ENCODE data around the gene CHRDL2. TPM values are rescaled to one million over a fixed set of nuclear protein-coding genes. Genes with fewer than 3 reads are reported as not detected.

The CHRDL2 gene
- total RNA-seq, 1 experiment from 2014 or later: 7.7 TPM

DNA sequence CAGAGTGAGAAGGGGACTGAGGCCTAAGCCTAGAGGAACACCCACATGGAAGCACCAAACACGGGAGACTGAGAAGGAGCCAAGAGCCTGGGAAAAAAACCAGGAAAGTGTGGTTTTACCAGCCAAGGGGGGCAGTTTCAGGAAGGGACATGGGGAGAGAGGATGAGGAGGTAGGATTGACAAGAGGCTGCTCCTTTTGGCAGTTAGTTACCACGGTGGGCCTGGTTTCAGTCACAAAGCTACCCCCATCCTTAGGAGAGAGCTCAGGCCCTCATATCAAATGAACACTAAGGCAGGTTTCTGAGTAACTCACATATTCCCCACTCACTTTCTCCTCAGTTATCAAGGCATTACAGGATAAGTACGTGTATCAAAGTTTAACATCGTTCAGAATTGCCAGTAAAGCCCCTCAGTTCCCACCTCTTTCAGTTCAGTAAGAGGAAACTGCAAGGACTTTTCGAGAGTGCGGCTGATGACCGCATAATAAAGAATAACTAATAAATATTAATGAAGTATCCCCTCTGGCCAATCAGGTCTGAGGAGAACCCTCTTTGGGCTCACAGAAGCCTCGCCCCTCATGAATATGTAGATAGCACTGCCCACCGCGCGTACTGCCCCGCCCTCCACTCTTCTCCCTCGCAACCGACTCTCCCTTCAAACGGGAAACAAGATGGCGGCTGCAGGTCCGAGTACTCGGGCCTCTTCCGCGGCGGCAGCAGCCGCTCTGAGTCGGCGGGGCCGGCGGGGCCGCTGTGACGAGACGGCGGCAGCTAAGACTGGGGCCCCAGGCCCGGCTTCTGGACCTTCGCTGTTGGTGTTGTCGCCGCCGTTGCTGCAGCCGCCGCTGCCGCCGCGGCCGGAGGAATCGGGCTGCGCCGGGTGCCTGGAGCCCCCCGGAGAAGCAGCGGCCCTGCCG lies 17.2 kb upstream of the CHRDL2 start, which contains the start of gene RNF169:
TSS of gene RNF169 (plus strand) at position 639 of the 916 bp plus-strand sequence. CDS start at position 671, 32 bp downstream.
- CTCF ChIA-PET: interaction anchor here (0.9 kb wide), 1 partner anchor 9 kb away, joined by 3 read pairs; no protein-coding TSS in a partner anchor
- Histone ChIP-seq H3K36me3 (ENCODE audit: insufficient read depth, low read length, poor library complexity, severe bottlenecking) (no peaks in the 10 kb centered on the region), H3K27me3 (replicated peaks; ENCODE audit: insufficient read depth, low read depth, low read length, poor library complexity) (no peaks in the 10 kb centered on the region), H3K9me3 (ENCODE audit: low read depth, low read length, poor library complexity, severe bottlenecking) (no peaks in the 10 kb centered on the region), H3K4me1 (ENCODE audit: insufficient read depth, low read length, poor library complexity, severe bottlenecking) (peaks cover 5% of the 10 kb centered on the region), H3K27ac (ENCODE audit: low read depth, low read length, poor library complexity, severe bottlenecking) (peak within 1 kb of the TSS; percentile 87), H3K4me3 (ENCODE audit: low read depth, low read length, poor library complexity, severe bottlenecking) (peak within 1 kb of the TSS; percentile 70)
- TF ChIP-seq EZH2 (IDR thresholded peaks at IDR 0.05; ENCODE audit: borderline replicate concordance, low read depth, low read length, poor library complexity, severe bottlenecking): no peak
- TF ChIP-seq, protein P1, sequence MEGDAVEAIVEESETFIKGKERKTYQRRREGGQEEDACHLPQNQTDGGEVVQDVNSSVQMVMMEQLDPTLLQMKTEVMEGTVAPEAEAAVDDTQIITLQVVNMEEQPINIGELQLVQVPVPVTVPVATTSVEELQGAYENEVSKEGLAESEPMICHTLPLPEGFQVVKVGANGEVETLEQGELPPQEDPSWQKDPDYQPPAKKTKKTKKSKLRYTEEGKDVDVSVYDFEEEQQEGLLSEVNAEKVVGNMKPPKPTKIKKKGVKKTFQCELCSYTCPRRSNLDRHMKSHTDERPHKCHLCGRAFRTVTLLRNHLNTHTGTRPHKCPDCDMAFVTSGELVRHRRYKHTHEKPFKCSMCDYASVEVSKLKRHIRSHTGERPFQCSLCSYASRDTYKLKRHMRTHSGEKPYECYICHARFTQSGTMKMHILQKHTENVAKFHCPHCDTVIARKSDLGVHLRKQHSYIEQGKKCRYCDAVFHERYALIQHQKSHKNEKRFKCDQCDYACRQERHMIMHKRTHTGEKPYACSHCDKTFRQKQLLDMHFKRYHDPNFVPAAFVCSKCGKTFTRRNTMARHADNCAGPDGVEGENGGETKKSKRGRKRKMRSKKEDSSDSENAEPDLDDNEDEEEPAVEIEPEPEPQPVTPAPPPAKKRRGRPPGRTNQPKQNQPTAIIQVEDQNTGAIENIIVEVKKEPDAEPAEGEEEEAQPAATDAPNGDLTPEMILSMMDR (conservative IDR thresholded peaks at IDR 0.05; ENCODE audit: low read depth, low read length): no peak
- intact Hi-C loops (cut with micrococcal nuclease; ENCODE audit: unreplicated experiment): no loop called here
- POLR2A ChIA-PET (ENCODE audit: low non-redundant PET): no interaction called here
- no TSS peak for BruUV-seq (replicated peaks)
- DNase-seq (ENCODE audit: low spot score): peak; percentile 99

- no peak for TF ChIP-seq EZH2 (IDR thresholded peaks at IDR 0.05; ENCODE audit: borderline replicate concordance, low read depth, low read length, poor library complexity, severe bottlenecking)
- DNase-seq (ENCODE audit: low spot score): no peak
- no peak overlapping the region for H3K27ac ChIP-seq (ENCODE audit: low read depth, low read length, poor library complexity, severe bottlenecking)
- no peaks in the 10 kb centered on the region for H3K36me3 ChIP-seq (ENCODE audit: insufficient read depth, low read length, poor library complexity, severe bottlenecking)
- BruUV-seq (replicated peaks): no TSS peak
- no peaks in the 10 kb centered on the region for H3K9me3 ChIP-seq (ENCODE audit: low read depth, low read length, poor library complexity, severe bottlenecking)
- no peaks in the 10 kb centered on the region for H3K27me3 ChIP-seq (replicated peaks; ENCODE audit: insufficient read depth, low read depth, low read length, poor library complexity)
- ChIA-PET POLR2A (ENCODE audit: low non-redundant PET) (no interaction called here), CTCF (no interaction called here)
- intact Hi-C loops (cut with micrococcal nuclease; ENCODE audit: unreplicated experiment): no loop called here
- H3K4me1 ChIP-seq (ENCODE audit: insufficient read depth, low read length, poor library complexity, severe bottlenecking): peaks cover 5% of the 10 kb centered on the region
- no peak overlapping the region for H3K4me3 ChIP-seq (ENCODE audit: low read depth, low read length, poor library complexity, severe bottlenecking)
Observed at GRCh38 chr11:74746868-74747267, 15.6 kb upstream of the CHRDL2 start.

DNA sequence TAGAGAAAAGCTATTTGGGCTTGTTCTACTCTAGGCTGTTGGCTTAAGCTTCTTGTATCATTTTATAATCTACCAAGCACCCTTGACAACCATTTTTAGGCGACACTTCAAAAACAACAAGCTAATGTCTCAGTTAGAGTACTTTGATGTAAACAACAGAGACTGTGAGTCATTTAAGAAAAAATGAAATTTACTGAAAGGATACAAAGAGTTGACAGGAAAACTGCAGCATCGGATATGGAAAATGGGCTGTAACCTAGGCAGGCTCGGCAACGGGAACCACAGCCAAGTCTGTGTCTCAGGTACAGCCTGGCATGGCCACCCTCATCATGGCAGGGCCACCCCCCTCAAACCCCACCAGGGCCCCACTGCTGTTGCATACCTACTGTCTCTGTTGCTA lies 13.1 kb upstream of the CHRDL2 start:
- intact Hi-C loops (cut with micrococcal nuclease; ENCODE audit: unreplicated experiment): no loop called here
- no peak overlapping the region for H3K4me3 ChIP-seq (ENCODE audit: low read depth, low read length, poor library complexity, severe bottlenecking)
- no peaks in the 10 kb centered on the region for H3K27me3 ChIP-seq (replicated peaks; ENCODE audit: insufficient read depth, low read depth, low read length, poor library complexity)
- BruUV-seq (replicated peaks): no TSS peak
- CTCF ChIA-PET: interaction anchor here (1.0 kb wide), 1 partner anchor 43 kb away, joined by 3 read pairs; no protein-coding TSS in a partner anchor
- POLR2A ChIA-PET (ENCODE audit: low non-redundant PET): no interaction called here
- no peak for DNase-seq (ENCODE audit: low spot score)
- H3K9me3 ChIP-seq (ENCODE audit: low read depth, low read length, poor library complexity, severe bottlenecking): no peaks in the 10 kb centered on the region
- H3K27ac ChIP-seq (ENCODE audit: low read depth, low read length, poor library complexity, severe bottlenecking): no peak overlapping the region
- peaks cover 5% of the 10 kb centered on the region for H3K4me1 ChIP-seq (ENCODE audit: insufficient read depth, low read length, poor library complexity, severe bottlenecking)
- no peaks in the 10 kb centered on the region for H3K36me3 ChIP-seq (ENCODE audit: insufficient read depth, low read length, poor library complexity, severe bottlenecking)
- TF ChIP-seq, protein P1 (conservative IDR thresholded peaks at IDR 0.05; ENCODE audit: low read depth, low read length): no peak
- TF ChIP-seq EZH2 (IDR thresholded peaks at IDR 0.05; ENCODE audit: borderline replicate concordance, low read depth, low read length, poor library complexity, severe bottlenecking): no peak

Data from A673 (cell line).